Mesendoderm (in vitro differentiated cells): ENCODE data around the gene KIF3B.

Source experiments
- DNase-seq: peaks from one replicate; pipeline ENCODE4 v3.0.0; 2013
- H2AK5ac ChIP-seq: 2 replicates; pipeline ENCODE4 v1.6.1; 2013; ENCODE audit warnings: low read length, inconsistent platforms
- H2BK120ac ChIP-seq: 2 replicates; pipeline ENCODE4 v1.6.1; 2013; ENCODE audit warnings: low read depth, mild to moderate bottlenecking, low read length, moderate library complexity, mixed read lengths
- H2BK15ac ChIP-seq: replicated peaks from 2 replicates; pipeline ENCODE4 v1.6.1; 2013; ENCODE audit warnings: low read depth, mild to moderate bottlenecking, moderate library complexity
- H2BK5ac ChIP-seq: 2 replicates; pipeline ENCODE4 v1.6.1; 2013; ENCODE audit warnings: low read length, inconsistent platforms
- H3K18ac ChIP-seq: 2 replicates; pipeline ENCODE4 v1.6.1; 2013; ENCODE audit warnings: mild to moderate bottlenecking, low read length, mixed read lengths
- H3K23ac ChIP-seq: one replicate; pipeline ENCODE4 v1.6.1; 2013; ENCODE audit warnings: low read length
- H3K27ac ChIP-seq: 2 replicates; pipeline ENCODE4 v1.5.1; 2013; ENCODE audit warnings: low read depth, mild to moderate bottlenecking, inconsistent platforms, low read length, moderate library complexity
- H3K27me3 ChIP-seq: 2 replicates; pipeline ENCODE4 v1.6.1; 2013; ENCODE audit warnings: low read length, control low read depth, mild to moderate bottlenecking, inconsistent platforms; ENCODE audit not compliant: insufficient read depth, poor library complexity
- H3K36me3 ChIP-seq: 2 replicates; pipeline ENCODE4 v1.6.1; 2013; ENCODE audit warnings: low read length, inconsistent platforms; ENCODE audit not compliant: control insufficient read depth, insufficient read depth
- H3K4ac ChIP-seq: one replicate; pipeline ENCODE4 v1.6.1; 2013; ENCODE audit warnings: low read depth, mild to moderate bottlenecking, low read length, moderate library complexity
- H3K4me1 ChIP-seq: 2 replicates; pipeline ENCODE4 v1.6.1; 2013; ENCODE audit warnings: low read depth, low read length, inconsistent platforms; ENCODE audit not compliant: control insufficient read depth
- H3K4me2 ChIP-seq: 2 replicates; pipeline ENCODE4 v1.6.1; 2013; ENCODE audit warnings: low read length
- H3K4me3 ChIP-seq: 2 replicates; pipeline ENCODE4 v1.5.1; 2013; ENCODE audit warnings: mild to moderate bottlenecking, low read length
- H3K56ac ChIP-seq: one replicate; pipeline ENCODE4 v1.6.1; 2013; ENCODE audit warnings: low read length
- H3K79me1 ChIP-seq: 2 replicates; pipeline ENCODE4 v1.6.1; 2013; ENCODE audit warnings: low read length, inconsistent platforms
- H3K79me2 ChIP-seq: 2 replicates; pipeline ENCODE4 v1.6.1; 2013; ENCODE audit warnings: mild to moderate bottlenecking, low read length; ENCODE audit not compliant: control insufficient read depth, insufficient read depth
- H3K9ac ChIP-seq: 2 replicates; pipeline ENCODE4 v1.6.1; 2013; ENCODE audit warnings: low read length, inconsistent platforms
- H4K5ac ChIP-seq: one replicate; pipeline ENCODE4 v1.6.1; 2013; ENCODE audit warnings: low read length
- H4K8ac ChIP-seq: one replicate; pipeline ENCODE4 v1.6.1; 2013; ENCODE audit warnings: low read depth, mild to moderate bottlenecking, control low read depth, low read length, moderate library complexity
- WGBS: extraction: QIAGEN DNeasy Blood & Tissue Kit; methylation state at CpG from one replicate; pipeline ENCODE4 v1.1.7; 2013; ENCODE audit warnings: low lambda C conversion rate, missing lambda C conversion rate; ENCODE audit not compliant: insufficient coverage; ENCODE audit errors: extremely low coverage; 5-methylcytosine and 5-hydroxymethylcytosine counted together

KIF3B gene

GRCh38 chr20:32362901-32363364 is 85.5 kb downstream of the KIF3B start:
- H3K18ac ChIP-seq: no peak overlapping the region
- no peak overlapping the region for H4K5ac ChIP-seq
- H4K8ac ChIP-seq: no peak overlapping the region
- no peak overlapping the region for H3K4me2 ChIP-seq
- H3K79me1 ChIP-seq: peaks cover 32% of the 10 kb centered on the region
- H3K56ac ChIP-seq: no peak overlapping the region
- no peak overlapping the region for H3K9ac ChIP-seq
- no peak for DNase-seq
- no peak overlapping the region for H3K27ac ChIP-seq
- H2BK5ac ChIP-seq: no peak overlapping the region
- peaks cover 3% of the 10 kb centered on the region for H3K4me1 ChIP-seq
- no peak overlapping the region for H3K4ac ChIP-seq
- no CpG with 5 or more reads among the region's 4 CpGs for WGBS
- no peak overlapping the region for H3K23ac ChIP-seq
- H2AK5ac ChIP-seq: no peak overlapping the region
- H3K4me3 ChIP-seq: no peak overlapping the region
- no peaks in the 10 kb centered on the region for H3K27me3 ChIP-seq
- no peak overlapping the region for H2BK15ac ChIP-seq
- H3K79me2 ChIP-seq: peaks cover 39% of the 10 kb centered on the region
- no peak overlapping the region for H2BK120ac ChIP-seq
- H3K36me3 ChIP-seq: no peaks in the 10 kb centered on the region

GRCh38 chr20:32363492-32363891 is 86.0 kb downstream of the KIF3B start:
- no CpG with 5 or more reads among the region's 2 CpGs for WGBS

DNA sequence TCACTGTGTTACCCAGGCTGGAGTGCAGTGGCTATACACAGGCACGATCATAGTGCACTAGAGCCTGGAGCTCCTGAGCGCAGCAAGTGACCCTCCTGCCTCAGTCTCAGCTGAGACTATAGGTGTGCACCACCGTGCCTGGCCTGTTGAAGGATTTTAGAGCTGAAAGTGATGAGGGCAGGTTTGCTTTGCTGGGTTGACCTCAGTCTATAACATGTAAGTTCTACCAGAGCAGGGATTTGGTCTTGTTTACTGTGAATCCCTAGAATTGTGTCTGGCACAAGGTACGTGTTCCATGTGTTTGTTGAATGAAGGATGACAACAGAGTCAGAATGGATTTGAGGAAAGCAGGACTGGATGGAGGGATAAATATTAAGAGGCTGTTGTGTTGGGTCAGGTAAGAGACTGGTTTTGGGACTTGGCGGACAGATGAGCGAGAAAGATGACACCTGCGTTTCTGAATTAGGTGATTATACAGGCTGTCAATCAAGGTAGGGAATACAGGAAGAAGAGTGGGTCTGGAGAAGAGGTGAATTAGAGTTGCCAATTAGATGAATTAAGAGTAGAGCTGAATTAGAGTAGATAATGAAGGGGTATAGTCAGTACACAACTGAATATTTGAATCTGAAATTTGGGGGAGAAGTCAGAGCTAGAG is 87.2 kb downstream of the KIF3B start:
- H3K4me3 ChIP-seq: no peak overlapping the region
- DNase-seq: no peak
- peaks cover 27% of the 10 kb centered on the region for H3K79me1 ChIP-seq
- no peak overlapping the region for H3K18ac ChIP-seq
- no peak overlapping the region for H3K9ac ChIP-seq
- no peak overlapping the region for H2BK15ac ChIP-seq
- no CpG with 5 or more reads among the region's 7 CpGs for WGBS
- H4K5ac ChIP-seq: no peak overlapping the region
- no peak overlapping the region for H3K4ac ChIP-seq
- no peak overlapping the region for H4K8ac ChIP-seq
- no peak overlapping the region for H2BK120ac ChIP-seq
- H3K27ac ChIP-seq: no peak overlapping the region
- H3K4me1 ChIP-seq: peaks cover under 1% of the 10 kb centered on the region
- H3K36me3 ChIP-seq: no peaks in the 10 kb centered on the region
- no peak overlapping the region for H2AK5ac ChIP-seq
- no peak overlapping the region for H3K56ac ChIP-seq
- H2BK5ac ChIP-seq: no peak overlapping the region
- H3K27me3 ChIP-seq: no peaks in the 10 kb centered on the region
- H3K4me2 ChIP-seq: no peak overlapping the region
- H3K79me2 ChIP-seq: peaks cover 33% of the 10 kb centered on the region
- H3K23ac ChIP-seq: no peak overlapping the region

More at GRCh38 chr20:32363492-32363891, 86.0 kb downstream of the KIF3B start:
- no peak overlapping the region for H3K23ac ChIP-seq
- H3K56ac ChIP-seq: no peak overlapping the region
- no peak overlapping the region for H4K8ac ChIP-seq
- no peaks in the 10 kb centered on the region for H3K36me3 ChIP-seq
- H2BK120ac ChIP-seq: no peak overlapping the region
- H3K27me3 ChIP-seq: no peaks in the 10 kb centered on the region
- no peak overlapping the region for H3K27ac ChIP-seq
- H3K4me3 ChIP-seq: no peak overlapping the region
- H3K79me2 ChIP-seq: peaks cover 39% of the 10 kb centered on the region
- no peak overlapping the region for H2AK5ac ChIP-seq
- no peak for DNase-seq
- no peak overlapping the region for H2BK5ac ChIP-seq
- peaks cover 32% of the 10 kb centered on the region for H3K79me1 ChIP-seq
- H3K4me1 ChIP-seq: peaks cover 3% of the 10 kb centered on the region
- H2BK15ac ChIP-seq: no peak overlapping the region
- no peak overlapping the region for H3K9ac ChIP-seq
- H3K4ac ChIP-seq: no peak overlapping the region
- no peak overlapping the region for H4K5ac ChIP-seq
- H3K18ac ChIP-seq: no peak overlapping the region
- no peak overlapping the region for H3K4me2 ChIP-seq

- Histone ChIP-seq H3K79me2 (peaks cover 24% of the 10 kb centered on the region), H4K8ac (no peak overlapping the region), H4K5ac (no peak overlapping the region), H3K4me1 (no peaks in the 10 kb centered on the region), H3K56ac (no peak overlapping the region), H3K4ac (no peak overlapping the region), H2BK5ac (no peak overlapping the region), H3K79me1 (peaks cover 23% of the 10 kb centered on the region), H3K27ac (no peak overlapping the region), H2AK5ac (no peak overlapping the region), H2BK15ac (no peak overlapping the region), H3K9ac (no peak overlapping the region), H3K23ac (no peak overlapping the region), H3K36me3 (no peaks in the 10 kb centered on the region), H3K4me3 (no peak overlapping the region), H3K27me3 (no peaks in the 10 kb centered on the region), H3K4me2 (no peak overlapping the region), H3K18ac (no peak overlapping the region), H2BK120ac (no peak overlapping the region)
- DNase-seq: no peak
- WGBS: no CpG with 5 or more reads among the region's 5 CpGs
Measured at GRCh38 chr20:32365564-32365963, 88.1 kb downstream of the KIF3B start.

DNA sequence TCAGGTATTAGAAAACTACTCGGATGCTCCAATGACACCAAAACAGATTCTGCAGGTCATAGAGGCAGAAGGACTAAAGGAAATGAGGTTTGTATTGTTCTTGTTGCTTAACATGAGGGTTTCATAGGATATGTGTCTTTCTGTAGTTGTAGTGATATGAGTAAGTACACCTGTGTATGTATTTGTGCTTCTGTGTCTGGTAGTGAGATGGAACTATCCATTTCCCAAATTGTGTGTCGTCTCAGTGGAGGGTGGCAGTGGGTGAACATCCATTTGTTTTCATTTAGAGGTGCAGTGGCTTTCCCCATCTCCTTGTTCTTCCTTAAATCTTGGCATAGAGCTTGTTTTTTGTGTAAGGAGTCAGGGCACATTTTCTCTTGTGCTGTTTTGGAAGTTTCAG is 88.9 kb downstream of the KIF3B start:
- Histone ChIP-seq H3K18ac (no peak overlapping the region), H3K9ac (no peak overlapping the region), H3K56ac (no peak overlapping the region), H4K8ac (no peak overlapping the region), H3K79me1 (peaks cover 20% of the 10 kb centered on the region), H3K27me3 (no peaks in the 10 kb centered on the region), H2BK120ac (no peak overlapping the region), H3K36me3 (no peaks in the 10 kb centered on the region), H3K4me1 (no peaks in the 10 kb centered on the region), H2BK5ac (no peak overlapping the region), H2AK5ac (no peak overlapping the region), H3K4me3 (no peak overlapping the region), H3K4me2 (no peak overlapping the region), H3K79me2 (peaks cover 20% of the 10 kb centered on the region), H3K23ac (no peak overlapping the region), H2BK15ac (no peak overlapping the region), H4K5ac (no peak overlapping the region), H3K27ac (no peak overlapping the region), H3K4ac (no peak overlapping the region)
- WGBS: no CpG with 5 or more reads among the region's 2 CpGs
- DNase-seq: no peak

DNA sequence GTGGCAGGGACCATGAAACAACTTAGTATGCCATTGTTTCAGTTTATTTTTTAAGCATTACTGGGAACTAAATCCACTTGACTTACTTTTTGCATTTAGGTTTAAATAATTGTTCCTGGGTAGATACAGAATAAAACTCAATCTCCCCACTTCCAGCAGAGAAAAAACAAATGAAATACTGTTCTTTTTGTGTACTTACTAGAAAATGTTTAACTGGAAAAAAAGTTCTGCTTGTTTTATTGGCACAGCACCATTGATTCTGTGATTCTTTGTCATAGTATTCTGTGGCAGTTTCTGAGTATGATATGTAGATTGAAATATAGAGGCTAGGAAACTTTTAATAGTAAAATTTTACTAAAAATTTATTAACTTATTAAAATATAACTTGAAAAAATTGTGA is 90.9 kb downstream of the KIF3B start:
- H3K4me3 ChIP-seq: no peak overlapping the region
- no peak overlapping the region for H2BK15ac ChIP-seq
- no peaks in the 10 kb centered on the region for H3K27me3 ChIP-seq
- no peak overlapping the region for H4K8ac ChIP-seq
- no peak overlapping the region for H3K56ac ChIP-seq
- H3K4me2 ChIP-seq: no peak overlapping the region
- no peak overlapping the region for H2BK120ac ChIP-seq
- no peak overlapping the region for H3K23ac ChIP-seq
- H3K4me1 ChIP-seq: no peaks in the 10 kb centered on the region
- peaks cover 16% of the 10 kb centered on the region for H3K79me2 ChIP-seq
- no peak overlapping the region for H2AK5ac ChIP-seq
- H3K79me1 ChIP-seq: peaks cover 16% of the 10 kb centered on the region
- no peak overlapping the region for H3K9ac ChIP-seq
- no peak overlapping the region for H2BK5ac ChIP-seq
- H3K18ac ChIP-seq: no peak overlapping the region
- no peak overlapping the region for H4K5ac ChIP-seq
- no peak overlapping the region for H3K4ac ChIP-seq
- no peaks in the 10 kb centered on the region for H3K36me3 ChIP-seq
- DNase-seq: no peak
- no peak overlapping the region for H3K27ac ChIP-seq
